Measurements from ENCODE around the gene PCNX1. TPM values are rescaled to one million over a fixed set of nuclear protein-coding genes. Genes with fewer than 3 reads are reported as not detected.

PCNX1 gene
- total RNA-seq, 4 donors from 2014 or later = 41.8 to 83.1 (median 50.5) TPM

- no peak for DNase-seq (ENCODE audit: low spot score in 2 of 2)
- WGBS, 2 donors = 98 to 100% methylated on average over 1 of the region's 1 CpG
- no peak for TF ChIP-seq EP300 (IDR thresholded peaks at IDR 0.05)
- no peak for TF ChIP-seq POLR2A (IDR thresholded peaks at IDR 0.05)
- TF ChIP-seq CTCF (IDR thresholded peaks at IDR 0.05) = no peak
- H3K36me3 ChIP-seq = no peaks in the 10 kb centered on the region
- peaks cover 0 to 27% (median 18%) of the 10 kb centered on the region in 4 donors for H3K4me1 ChIP-seq
- H3K27me3 ChIP-seq = no peaks in the 10 kb centered on the region
- H3K4me3 ChIP-seq = no peak overlapping the region
- no peaks in the 10 kb centered on the region for H3K9me3 ChIP-seq
- H3K27ac ChIP-seq = no peak overlapping the region
These were observed 5.1 kb upstream of the PCNX1 start for GRCh38 chr14:70902184-70902583.

- Histone ChIP-seq H3K4me1 (peaks cover 0 to 36% (median 25%) of the 10 kb centered on the region in 4 donors), H3K27ac (peak overlapping the region in 2 of 4 donors; percentile 9 to 99), H3K9me3 (no peaks in the 10 kb centered on the region), H3K4me3 (no peak overlapping the region), H3K27me3 (no peaks in the 10 kb centered on the region), H3K36me3 (no peaks in the 10 kb centered on the region)
- TF ChIP-seq POLR2A (IDR thresholded peaks at IDR 0.05) (no peak), CTCF (IDR thresholded peaks at IDR 0.05) (no peak), EP300 (IDR thresholded peaks at IDR 0.05) (no peak)
- 82 to 87% methylated on average over 2 of the region's 2 CpGs for WGBS, 2 donors
- no peak for DNase-seq (ENCODE audit: low spot score in 2 of 2)
These were observed 2.9 kb upstream of the PCNX1 start for GRCh38 chr14:70904373-70904772.

DNA sequence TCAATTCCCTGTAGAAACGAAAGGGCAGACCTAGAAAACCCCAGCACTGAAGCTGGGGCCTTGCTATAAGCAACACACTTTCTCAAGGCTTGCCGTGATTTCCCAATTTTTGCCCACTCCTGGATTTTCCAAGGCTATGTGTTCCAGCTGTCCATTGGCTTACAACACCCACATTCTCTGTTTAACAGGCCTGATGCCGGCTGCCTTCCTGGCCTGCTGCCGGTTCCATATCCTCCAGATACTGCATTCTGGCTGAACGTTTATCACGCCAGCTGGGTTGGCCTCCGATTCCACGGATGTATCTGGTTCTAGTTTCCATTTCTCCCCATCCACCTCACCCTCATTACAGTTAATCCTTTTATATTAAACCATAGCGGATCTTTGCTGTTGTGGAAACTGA, 2.0 kb upstream of the PCNX1 start:
- H3K4me1 ChIP-seq = peaks cover 0 to 41% (median 28%) of the 10 kb centered on the region in 4 donors
- WGBS, 2 donors = 60 to 61% methylated on average over 9 of the region's 9 CpGs
- DNase-seq (ENCODE audit: low spot score in 2 of 2) = no peak

GRCh38 chr14:70906793-70907175, 475 bp upstream of the PCNX1 start:
- Histone ChIP-seq H3K4me1 (peaks cover 0 to 53% (median 28%) of the 10 kb centered on the region in 4 donors), H3K4me3 (peak overlapping the region; percentile 78 to 99 (median 87)), H3K9me3 (no peaks in the 10 kb centered on the region), H3K27ac (peak overlapping the region; percentile 93 to 99 (median 97)), H3K36me3 (no peaks in the 10 kb centered on the region), H3K27me3 (no peaks in the 10 kb centered on the region)
- DNase-seq (ENCODE audit: low spot score in 2 of 2) = no peak
- no peak for TF ChIP-seq EP300 (IDR thresholded peaks at IDR 0.05)
- TF ChIP-seq POLR2A (IDR thresholded peaks at IDR 0.05) = no peak
- TF ChIP-seq CTCF (IDR thresholded peaks at IDR 0.05) = no peak
- 14 to 19% methylated on average over 9 of the region's 9 CpGs for WGBS, 2 donors

More for the DNA sequence above, 2.0 kb upstream of the PCNX1 start:
- no peaks in the 10 kb centered on the region for H3K27me3 ChIP-seq
- no peaks in the 10 kb centered on the region for H3K36me3 ChIP-seq
- no peak for TF ChIP-seq CTCF (IDR thresholded peaks at IDR 0.05)
- TF ChIP-seq EP300 (IDR thresholded peaks at IDR 0.05) = no peak
- no peak for TF ChIP-seq POLR2A (IDR thresholded peaks at IDR 0.05)
- no peak overlapping the region for H3K4me3 ChIP-seq
- peak overlapping the region in 3 of 4 donors; percentile 41 to 99 (median 98) for H3K27ac ChIP-seq
- H3K9me3 ChIP-seq = no peaks in the 10 kb centered on the region

- H3K4me3 ChIP-seq = peak overlapping the region; percentile 78 to 99 (median 96)
- H3K27me3 ChIP-seq = no peaks in the 10 kb centered on the region
- H3K4me1 ChIP-seq = peaks cover 0 to 60% (median 31%) of the 10 kb centered on the region in 4 donors
- DNase-seq (ENCODE audit: low spot score in 2 of 2) = peak; percentile 21 to 33
- TF ChIP-seq POLR2A (IDR thresholded peaks at IDR 0.05) (peak in 1 of 2 donors; percentile 6), CTCF (IDR thresholded peaks at IDR 0.05) (peak in 2 of 5 experiments; percentile 9 to 14), EP300 (IDR thresholded peaks at IDR 0.05) (peak in 1 of 2 donors; percentile 19)
- 0 to 1% methylated on average over 17 to 28 of the region's 87 CpGs for WGBS, 2 donors
- H3K9me3 ChIP-seq = no peaks in the 10 kb centered on the region
- no peaks in the 10 kb centered on the region for H3K36me3 ChIP-seq
- peak overlapping the region; percentile 93 to 99 (median 97) for H3K27ac ChIP-seq
These were observed 1.0 kb downstream of the PCNX1 start for GRCh38 chr14:70907996-70908934.

Data from tibial nerve (tissue), 4 donors.